ENCODE data around the gene RBMY1E. TPM values are rescaled to one million over a fixed set of nuclear protein-coding genes. Genes with fewer than 3 reads are reported as not detected.
"Not testable (repeated sequence)": the region's sequence is repeated elsewhere in the genome, so short reads cannot be mapped to it uniquely, and the experiment has no call there.

RBMY1E gene
- total RNA-seq (not detected in 2 replicates), polyA plus RNA-seq (not detected in 2 replicates)

- not testable (repeated sequence) for H3K36me3 ChIP-seq (replicated peaks; ENCODE audit: insufficient read depth, low read depth); H3K27ac ChIP-seq; H3K79me2 ChIP-seq; H3K9me3 ChIP-seq (ENCODE audit: low read depth); H3K4me1 ChIP-seq (ENCODE audit: insufficient read depth); H4K20me1 ChIP-seq (ENCODE audit: insufficient read depth, poor library complexity, severe bottlenecking); H2AFZ ChIP-seq; H3K4me3 ChIP-seq; H3K27me3 ChIP-seq; H3K9me2 ChIP-seq (replicated peaks; ENCODE audit: insufficient read depth); H3K4me2 ChIP-seq; DNase-seq (ENCODE audit: low spot score)
- no CpG with 5 or more reads among the region's 29 CpGs for WGBS (ENCODE audit: low lambda C conversion rate, missing lambda C conversion rate)
These were observed at the start of gene RBMY1E for GRCh38 chrY:21917932-21918331. RBMY1E (minus strand) TSS chrY:21918032; CDS start chrY:21916054, 1,978 bp downstream.

GRCh38 chrY:21894426-21894825 lies 23.4 kb downstream of the RBMY1E start, which contains the start of gene RBMY1D:
RBMY1D (minus strand) TSS chrY:21894526; CDS start chrY:21892513, 2,013 bp downstream.
- H3K36me3 ChIP-seq (replicated peaks; ENCODE audit: insufficient read depth, low read depth); H2AFZ ChIP-seq; DNase-seq (ENCODE audit: low spot score); H4K20me1 ChIP-seq (ENCODE audit: insufficient read depth, poor library complexity, severe bottlenecking); H3K4me1 ChIP-seq (ENCODE audit: insufficient read depth); H3K27me3 ChIP-seq; H3K9me3 ChIP-seq (ENCODE audit: low read depth); H3K9me2 ChIP-seq (replicated peaks; ENCODE audit: insufficient read depth); H3K27ac ChIP-seq; H3K4me2 ChIP-seq; H3K79me2 ChIP-seq; H3K4me3 ChIP-seq: not testable (repeated sequence)
- WGBS (ENCODE audit: low lambda C conversion rate, missing lambda C conversion rate) = no CpG with 5 or more reads among the region's 28 CpGs

GRCh38 chrY:21869407-21870076 lies 48.3 kb downstream of the RBMY1E start:
- H3K4me3 ChIP-seq; H3K4me2 ChIP-seq; H3K9me3 ChIP-seq (ENCODE audit: low read depth); H3K9me2 ChIP-seq (replicated peaks; ENCODE audit: insufficient read depth); H3K27me3 ChIP-seq; H3K27ac ChIP-seq; DNase-seq (ENCODE audit: low spot score); H2AFZ ChIP-seq; H3K36me3 ChIP-seq (replicated peaks; ENCODE audit: insufficient read depth, low read depth); H4K20me1 ChIP-seq (ENCODE audit: insufficient read depth, poor library complexity, severe bottlenecking); H3K79me2 ChIP-seq; H3K4me1 ChIP-seq (ENCODE audit: insufficient read depth): not testable (repeated sequence)
- no CpG with 5 or more reads among the region's 5 CpGs for WGBS (ENCODE audit: low lambda C conversion rate, missing lambda C conversion rate)

Other genes starting within 250 kb of the RBMY1E start
- not detected in 2 replicates for gene RBMY1D, start 23.5 kb downstream of the RBMY1E start, total RNA-seq
- not detected in 2 replicates for gene RBMY1D, start 23.5 kb downstream of the RBMY1E start, polyA plus RNA-seq